NCI-H146 treated with DMSO at 0.1 percent for 48 hours (cell line): Measurements from ENCODE around the gene OR8B4.
"Not testable (repeated sequence)": the region's sequence is repeated elsewhere in the genome, so short reads cannot be mapped to it uniquely, and the experiment has no call there.

Experiments used
- DNase-seq: peaks from one replicate; lab custom pipeline; 2025; ENCODE audit not compliant: unreplicated experiment; lab: John Stamatoyannopoulos, UW

Gene OR8B4, protein sequence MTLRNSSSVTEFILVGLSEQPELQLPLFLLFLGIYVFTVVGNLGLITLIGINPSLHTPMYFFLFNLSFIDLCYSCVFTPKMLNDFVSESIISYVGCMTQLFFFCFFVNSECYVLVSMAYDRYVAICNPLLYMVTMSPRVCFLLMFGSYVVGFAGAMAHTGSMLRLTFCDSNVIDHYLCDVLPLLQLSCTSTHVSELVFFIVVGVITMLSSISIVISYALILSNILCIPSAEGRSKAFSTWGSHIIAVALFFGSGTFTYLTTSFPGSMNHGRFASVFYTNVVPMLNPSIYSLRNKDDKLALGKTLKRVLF

DNA sequence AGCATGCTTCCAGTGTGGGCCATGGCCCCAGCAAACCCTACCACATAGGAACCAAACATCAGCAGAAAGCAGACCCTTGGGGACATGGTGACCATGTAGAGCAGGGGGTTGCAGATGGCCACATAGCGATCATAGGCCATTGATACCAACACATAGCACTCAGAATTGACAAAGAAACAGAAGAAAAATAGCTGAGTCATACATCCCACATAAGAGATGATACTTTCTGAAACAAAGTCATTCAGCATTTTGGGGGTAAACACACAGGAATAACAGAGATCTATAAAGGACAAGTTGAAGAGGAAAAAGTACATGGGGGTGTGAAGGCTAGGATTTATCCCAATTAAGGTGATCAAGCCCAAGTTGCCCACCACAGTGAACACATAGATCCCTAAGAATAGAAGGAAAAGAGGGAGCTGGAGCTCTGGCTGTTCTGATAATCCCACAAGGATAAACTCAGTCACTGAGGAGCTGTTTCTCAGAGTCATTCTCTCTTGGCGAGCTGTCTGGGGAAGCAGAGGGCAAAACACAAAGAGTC, at the start of gene OR8B4:
OR8B4 (minus strand) TSS at position 488 of the 538 bp plus-strand sequence; CDS start at position 488, 0 bp downstream.
- no peak for DNase-seq

DNA sequence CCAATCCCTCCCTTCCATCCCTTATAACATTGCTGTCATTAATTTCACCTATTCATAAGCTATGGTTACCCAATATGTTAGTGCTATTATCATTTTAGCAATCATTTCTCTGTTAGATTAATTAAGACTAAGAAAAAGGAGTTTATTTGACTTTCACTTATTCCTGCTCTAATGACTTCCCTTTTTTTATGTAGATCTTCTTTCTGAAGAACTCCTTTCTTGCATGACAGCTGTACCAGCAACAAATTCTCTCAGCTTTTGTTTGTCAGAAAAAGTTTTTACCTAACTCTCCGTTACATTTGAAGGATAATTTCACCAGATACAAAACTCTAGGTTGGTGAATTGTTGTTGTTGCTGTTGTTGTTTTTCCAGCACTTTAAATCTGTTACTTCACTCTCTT, 49.4 kb upstream of the OR8B4 start:
- no peak for DNase-seq

DNA sequence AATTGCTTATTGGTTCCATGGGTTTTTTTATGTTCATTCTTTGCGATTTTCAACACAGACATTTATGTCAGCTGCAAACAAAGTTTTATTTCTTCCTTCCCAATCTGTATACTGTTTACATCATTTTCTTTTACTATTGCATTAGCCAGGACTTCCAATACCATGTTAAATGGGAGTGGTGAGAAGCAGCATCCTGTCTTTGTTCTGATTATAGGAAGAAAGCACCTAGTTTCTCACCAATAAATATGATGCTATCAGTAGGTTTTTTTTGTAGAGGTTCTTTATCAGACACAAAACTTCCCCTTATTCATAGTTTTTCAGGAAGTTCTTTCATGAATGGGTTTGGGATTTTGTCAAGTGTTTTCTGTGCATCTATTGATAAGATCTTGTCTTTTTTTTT, 48.8 kb upstream of the OR8B4 start:
- DNase-seq: no peak

DNA sequence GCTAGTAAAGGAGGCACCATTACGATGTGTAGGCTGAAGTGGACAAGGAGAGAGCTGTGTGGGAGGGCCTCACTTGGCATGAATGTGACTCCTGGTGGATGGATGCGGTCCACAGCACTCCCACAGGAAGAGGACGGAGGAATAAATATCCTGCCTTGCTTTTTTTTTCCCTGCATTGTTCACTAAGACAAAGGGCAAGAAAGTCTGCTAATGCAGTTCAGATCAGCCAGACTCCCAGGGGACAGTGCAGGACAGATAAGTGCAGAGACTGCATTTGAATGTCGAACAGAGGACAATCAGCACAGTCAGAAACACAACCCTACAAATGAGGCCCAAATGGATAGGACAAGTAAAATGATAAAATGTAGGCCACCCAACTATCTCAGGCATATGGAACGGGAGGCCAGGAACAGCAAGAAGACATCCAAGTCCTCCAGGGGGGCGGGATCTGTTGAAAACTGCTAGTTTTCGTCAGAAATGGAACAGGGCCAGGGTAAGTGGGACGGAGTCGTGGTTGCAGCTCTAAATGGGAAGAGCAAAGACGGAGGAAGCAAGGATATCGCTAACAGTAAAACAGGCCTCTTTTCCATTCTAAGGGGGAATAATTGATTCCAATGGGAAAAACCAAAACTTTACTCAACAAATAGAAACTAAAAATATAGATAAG, 46.0 kb upstream of the OR8B4 start:
- no peak for DNase-seq

DNA sequence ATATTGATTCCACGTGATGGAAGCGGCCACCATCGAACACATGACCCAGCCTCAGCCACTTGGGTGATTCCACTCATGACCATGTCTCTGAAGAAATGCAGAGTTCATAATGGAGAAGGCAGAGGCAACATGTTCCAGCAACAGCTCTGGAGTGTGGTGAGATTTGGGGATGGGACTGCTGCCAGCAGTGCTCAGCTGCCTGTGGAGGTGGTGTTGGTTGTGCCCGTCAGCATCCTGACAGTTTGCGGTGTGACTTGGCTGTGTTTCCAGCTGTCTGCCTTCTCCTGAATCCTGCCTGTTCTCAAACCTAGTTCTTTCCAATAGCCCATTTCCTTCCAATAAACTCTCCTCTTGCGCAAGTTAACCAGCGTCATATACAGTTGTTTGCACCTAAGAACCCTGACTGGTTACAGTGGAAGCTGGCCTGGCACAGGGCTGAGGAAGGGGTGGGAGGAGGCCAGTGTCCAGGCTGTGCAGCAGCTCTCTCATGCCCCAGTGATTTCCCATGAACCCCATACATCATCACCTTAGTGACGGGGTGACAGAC, 42.8 kb upstream of the OR8B4 start:
- DNase-seq: no peak

DNA sequence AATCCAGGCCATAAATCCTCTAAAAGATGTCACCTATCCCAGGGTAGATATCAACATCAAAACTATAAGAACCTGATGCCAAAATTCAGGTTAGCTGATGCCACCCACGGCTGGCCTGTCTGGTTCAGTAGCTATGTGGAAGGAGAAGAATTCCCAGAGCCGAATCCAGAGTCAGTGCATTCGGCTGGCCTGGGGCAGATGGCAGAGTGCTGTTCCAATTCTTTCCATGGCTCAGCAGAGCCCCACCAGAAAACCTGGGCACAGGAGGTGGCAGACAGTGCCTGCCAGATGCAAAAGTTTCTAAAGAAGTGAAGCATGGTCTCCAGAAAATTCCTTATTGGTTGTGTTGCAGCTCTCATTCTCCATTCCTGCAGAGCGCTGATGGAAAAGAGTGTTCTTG, 40.7 kb upstream of the OR8B4 start:
- DNase-seq: no peak

DNA sequence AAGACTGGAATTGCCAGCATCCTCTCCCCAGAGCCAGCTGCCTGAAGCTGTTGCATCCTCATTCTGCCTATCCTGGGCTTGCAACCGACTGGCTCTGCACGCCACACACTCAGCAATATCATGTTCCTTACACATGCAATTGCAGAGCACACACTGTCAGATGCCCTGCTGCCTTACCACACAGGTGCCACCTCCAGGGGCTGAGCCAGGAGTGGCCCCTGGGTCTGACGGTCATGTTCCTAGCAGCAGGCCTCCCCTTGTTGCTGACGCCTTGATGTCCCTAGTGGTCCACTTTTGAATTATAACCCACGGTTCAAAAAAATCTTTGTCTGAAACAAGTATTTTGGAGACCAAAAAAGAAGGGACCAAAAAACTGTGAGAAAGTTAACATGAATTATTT, 39.3 kb upstream of the OR8B4 start:
- no peak for DNase-seq

DNA sequence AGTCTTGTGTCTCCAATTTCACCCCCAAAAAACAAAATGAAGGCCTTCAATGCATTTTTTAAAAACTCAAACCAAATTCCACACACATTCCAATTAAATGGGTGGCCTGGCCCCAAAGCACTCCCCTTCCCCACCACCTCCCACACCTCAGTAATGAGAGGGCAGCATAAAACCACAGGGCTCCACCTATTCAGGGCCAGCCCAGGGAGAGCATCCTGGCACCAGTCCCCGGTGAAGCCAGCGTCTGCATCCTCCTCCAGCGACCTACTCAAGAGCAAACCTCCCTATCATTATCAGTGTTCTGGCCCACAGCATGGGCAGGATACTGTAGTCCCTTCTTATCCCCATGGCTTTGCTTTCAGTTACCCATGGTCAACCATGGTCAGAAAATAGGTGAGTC, 38.7 kb upstream of the OR8B4 start:
- no peak for DNase-seq

DNA sequence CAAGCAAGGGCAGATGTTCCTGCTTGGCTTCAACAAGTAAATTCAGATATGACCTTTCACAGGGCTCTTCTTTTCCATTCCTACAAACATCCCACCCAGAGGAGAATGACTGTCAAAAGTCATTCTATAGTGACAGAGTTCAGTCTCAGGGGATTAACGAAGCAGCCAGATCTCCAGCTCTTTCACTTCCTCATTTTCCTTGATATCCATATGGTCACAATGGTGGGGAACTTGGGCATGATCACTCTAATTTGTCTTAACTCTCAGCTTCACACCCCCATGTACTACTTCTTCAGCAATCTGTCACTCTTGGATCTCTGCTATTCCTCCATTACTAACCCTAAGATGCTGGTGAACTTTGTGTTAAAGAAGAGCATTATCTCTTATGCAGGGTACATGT, 35.8 kb upstream of the OR8B4 start:
- no peak for DNase-seq

DNA sequence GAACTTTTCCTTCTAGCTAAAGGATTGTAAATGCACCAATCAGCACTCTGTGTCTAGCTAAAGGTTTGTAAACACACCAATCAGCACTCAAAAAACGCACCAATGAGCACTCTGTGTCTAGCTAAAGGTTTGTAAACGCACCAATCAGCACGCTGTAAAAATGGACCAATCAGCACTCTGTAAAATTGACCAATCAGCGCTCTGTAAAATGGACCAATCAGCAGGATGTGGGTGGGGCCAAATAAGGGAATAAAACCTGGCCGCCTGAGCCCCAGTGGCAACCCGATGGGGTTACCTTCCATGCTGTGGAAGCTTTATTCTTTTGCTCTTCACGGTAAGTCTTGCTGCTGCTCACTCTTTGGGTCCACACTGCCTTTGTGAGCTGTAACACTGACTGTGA, 34.7 kb upstream of the OR8B4 start:
- DNase-seq: not testable (repeated sequence)

DNA sequence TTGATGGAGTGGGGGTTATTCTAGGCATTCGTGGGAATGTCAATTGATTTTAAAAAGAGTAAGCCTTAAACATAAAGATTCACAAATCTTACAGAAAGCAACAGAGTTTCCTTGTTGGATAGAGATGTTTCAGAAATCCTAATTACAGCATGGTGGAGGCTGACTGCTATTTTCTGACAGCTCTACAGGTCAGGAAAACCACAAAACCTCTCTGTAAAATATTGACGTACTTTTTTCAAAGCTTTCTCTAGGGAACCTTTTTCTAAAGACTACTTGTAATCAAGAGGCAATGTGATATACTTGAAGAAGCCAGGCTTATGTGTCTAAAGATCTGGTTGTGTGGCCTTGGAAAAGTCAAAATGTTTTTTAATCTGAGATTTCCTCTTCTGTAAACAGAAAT, 29.9 kb upstream of the OR8B4 start:
- DNase-seq: no peak

DNA sequence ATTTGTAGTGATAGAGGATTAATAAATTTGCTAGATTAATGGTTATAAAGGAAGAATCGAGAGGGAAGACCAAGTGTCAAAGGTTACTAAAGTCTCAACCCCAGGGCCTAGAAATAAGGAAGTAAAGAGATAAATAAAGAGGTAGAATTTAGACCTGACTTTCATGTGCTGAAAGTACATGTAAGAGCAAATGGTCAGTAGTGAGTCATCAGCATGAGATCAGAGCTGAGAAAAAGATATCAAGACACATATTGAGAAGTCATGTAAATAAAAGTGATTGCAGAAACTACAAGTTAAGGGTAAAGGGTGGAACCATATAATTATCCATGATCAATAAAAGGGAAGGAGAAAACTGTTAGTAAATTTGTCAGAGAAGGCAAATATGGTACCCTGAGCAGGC, 22.2 kb upstream of the OR8B4 start:
- no peak for DNase-seq

DNA sequence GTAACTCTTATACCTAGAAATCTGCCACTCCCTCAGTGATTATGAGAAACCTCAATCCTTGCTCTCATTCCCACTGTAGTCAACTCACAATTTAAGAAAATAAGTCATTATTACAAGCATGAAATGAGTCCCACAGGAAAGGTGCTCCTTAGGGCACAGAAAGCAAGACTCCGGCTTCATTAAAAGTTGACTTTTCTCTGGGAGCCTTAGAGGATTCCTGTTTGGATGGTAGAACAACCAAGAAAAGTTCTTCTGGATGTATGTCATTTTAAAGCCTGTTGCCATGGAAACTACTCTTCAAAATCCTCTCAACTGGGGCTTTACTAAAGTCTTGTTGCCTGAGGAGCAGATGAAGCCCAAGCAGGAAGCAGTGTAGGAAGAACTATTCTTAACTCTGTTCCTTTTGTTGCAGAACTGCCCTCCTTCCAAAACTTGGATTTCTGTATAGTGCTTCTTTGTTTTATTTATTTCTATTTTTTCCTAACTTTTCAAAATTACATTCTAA, 21.0 kb upstream of the OR8B4 start, which contains the start of gene OR8B8:
OR8B8 (minus strand) TSS at position 51 of the 505 bp plus-strand sequence. CDS start 4,611 bp downstream, outside the sequence.
- DNase-seq: no peak

DNA sequence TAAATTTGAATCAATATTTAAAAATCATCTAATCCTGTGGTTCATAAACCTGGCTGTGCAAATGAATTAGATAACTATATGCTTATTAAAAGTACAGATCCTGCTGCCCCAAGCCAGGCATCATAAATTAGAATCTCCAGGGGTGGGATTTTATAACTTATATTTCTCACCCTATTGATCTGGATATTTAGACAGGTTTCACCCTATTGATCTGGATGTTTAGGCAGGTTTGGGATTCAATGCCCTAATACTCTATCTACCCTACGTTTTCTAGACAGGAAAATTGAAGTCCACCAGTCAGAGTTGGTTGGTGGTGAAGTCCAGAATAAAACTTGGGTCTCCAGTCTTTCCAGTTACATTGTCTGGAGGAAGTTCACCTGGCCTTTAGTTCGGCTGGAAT, 18.2 kb upstream of the OR8B4 start:
- DNase-seq: no peak

DNA sequence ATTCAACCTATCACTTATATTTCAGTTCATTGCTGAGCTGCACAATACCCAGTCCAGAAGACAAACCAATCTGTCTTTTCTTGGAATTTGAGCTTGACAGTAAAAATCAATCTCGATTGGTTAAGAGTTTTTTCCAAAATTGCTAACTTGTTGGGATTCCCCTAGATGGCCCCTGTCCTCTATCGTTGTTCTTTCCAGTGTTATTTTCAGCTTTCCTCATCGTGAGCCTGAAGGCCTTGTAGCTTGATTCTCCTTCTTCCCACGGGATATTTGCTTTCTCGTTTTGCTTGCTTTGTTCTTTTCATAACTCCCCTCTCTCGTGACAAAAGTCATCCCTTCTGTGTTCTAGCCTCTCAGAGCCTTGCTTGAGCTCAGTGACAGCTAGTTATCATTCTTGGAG, 17.8 kb upstream of the OR8B4 start:
- no peak for DNase-seq

DNA sequence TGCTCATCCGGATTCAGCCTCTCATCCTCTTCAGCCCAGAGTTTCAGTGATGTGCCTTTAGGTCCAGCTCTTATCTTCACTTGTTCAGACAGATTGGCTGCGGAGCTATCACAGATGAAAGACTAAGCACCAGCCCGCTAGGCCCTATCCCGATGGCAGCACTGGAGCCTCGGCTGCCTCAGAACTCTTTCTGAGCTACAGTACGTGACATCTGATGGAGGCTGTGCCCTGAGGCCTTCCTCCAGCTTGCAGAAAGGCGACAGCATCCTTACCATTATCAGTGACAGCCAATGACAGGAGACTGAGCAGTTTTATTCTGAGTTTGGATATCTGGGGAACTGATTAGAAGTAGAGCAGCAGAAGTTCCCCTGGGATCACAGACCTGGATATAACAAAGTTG, 16.8 kb upstream of the OR8B4 start:
- no peak for DNase-seq

DNA sequence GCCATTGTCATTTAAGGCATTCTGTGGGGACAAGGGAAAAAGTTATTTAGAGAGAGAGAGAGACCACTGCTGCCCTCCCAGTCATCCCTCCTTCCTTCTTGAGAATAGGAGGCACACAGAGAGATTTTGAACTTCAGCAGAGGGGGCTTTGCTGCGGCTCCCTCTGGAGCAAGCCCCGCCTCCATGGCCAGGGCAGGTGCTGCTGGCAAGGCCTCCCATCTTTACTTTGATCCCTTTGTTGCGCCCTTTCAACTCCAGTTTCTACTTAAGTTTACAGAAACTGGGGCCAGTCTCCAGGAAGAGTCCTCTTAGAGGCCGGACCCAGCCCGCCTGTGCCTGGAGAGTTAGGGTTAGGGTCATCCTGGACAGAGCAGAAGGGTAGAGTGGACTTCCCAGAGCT, 16.4 kb upstream of the OR8B4 start:
- no peak for DNase-seq

DNA sequence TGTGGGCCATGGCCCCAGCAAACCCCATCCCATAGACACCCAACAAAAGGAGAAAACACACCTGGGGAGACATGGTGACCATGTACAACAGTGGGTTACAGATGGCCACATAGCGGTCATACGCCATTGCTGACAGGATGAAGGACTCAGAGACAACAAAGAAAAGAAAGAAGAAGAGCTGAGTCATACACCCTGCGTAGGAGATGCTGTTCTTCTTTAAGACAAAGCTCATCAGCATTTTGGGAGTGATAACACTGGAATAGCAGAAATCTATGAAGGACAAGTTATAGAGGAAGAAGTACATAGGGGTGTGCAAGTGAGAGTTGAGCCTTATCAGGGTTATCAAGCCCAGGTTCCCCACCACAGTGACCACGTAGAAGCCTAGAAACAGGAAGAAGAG, 15.9 kb upstream of the OR8B4 start:
- no peak for DNase-seq

DNA sequence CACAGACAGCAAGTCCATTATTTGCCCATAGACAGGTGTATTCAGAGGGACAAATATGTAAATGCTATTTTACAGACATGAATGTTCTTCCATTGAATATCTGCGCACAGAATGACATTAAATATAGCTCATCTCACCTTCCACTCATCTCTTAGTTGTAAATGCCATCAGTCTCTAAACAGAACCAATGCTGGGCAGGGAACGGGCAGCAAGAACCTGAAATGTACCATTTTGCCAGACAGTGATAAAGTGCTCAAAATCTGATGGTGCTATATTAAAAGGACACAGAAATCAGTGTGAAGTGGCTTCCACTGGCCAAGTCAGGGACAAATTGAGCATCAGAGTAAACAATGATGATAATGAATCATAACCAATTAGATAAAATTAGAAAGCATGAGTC, 10.0 kb upstream of the OR8B4 start:
- no peak for DNase-seq

DNA sequence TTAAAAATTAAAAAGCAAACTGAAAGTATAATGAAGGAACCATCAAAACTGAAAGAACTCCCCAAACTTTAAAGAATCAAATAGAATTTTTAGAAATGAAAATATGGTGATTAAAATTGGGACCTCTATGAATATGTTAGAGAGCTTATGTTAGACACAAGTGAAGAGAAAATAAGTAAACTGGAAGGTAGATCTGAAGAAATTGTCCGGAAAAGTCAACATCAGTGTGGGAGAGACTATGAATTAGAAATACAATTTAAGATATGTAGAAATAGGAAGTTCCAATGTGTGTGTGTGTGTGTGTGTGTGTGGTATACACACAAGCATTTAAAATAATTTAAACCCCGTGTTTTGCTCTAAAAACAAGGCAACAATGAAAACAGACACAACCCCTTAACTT, 4.9 kb upstream of the OR8B4 start:
- DNase-seq: no peak

DNA sequence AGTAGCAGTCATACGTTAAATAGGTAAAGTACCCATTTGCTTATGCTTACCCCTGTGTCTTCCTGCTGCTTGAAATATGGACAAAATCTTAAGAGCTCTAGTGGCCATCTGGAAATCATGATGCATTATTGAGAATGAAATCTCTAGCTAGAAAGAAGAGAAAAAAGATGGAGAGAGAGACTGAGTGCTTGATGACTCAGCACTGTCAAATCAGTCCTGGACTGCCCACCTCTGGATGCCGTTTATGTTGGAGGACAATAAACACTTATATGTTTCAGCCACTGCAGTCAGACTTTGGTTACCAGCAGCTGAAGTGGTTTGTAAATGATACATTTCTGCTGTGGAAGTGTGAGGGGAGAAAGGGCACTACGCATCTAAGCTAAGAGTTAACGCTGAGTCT, 3.6 kb downstream of the OR8B4 start:
- no peak for DNase-seq

DNA sequence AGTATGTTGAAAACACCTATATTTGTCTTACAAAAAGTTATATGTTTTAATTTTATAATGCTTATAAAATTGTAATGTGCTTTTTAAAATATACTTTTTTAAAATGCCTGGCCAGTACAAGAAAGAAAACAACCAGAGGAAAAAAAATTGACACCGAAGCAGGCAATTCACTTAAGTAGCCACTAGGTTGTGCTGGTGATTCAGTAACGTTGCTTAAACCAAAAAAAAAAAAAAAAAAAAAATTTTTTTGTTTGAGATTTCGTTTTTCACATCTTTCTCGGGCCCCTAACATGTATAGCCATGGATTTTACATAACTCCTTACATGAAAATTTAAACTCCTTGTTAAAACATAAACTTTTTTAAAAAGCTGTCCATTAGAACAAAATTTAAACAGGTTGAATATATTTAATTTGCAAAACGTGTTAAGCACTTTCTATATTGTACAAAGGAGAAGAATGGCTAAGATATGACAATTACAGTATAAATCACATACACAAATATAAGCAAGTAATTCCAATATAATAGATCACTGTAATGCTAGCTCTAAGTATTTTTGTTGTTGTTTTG, 9.2 kb downstream of the OR8B4 start:
- DNase-seq: no peak
